HepG2 (cell line): ENCODE measurements around the gene DHX34. TPM values are rescaled to one million over a fixed set of nuclear protein-coding genes. Genes with fewer than 3 reads are reported as not detected.
A peak's percentile ranks its signal among the peaks of the same experiment; 100 is the strongest.

Source experiments
- ATAC-seq: fragments of 200-7000 bp; cut with Tn5 transposase; 3 replicates; pipeline ENCODE4 v1.9.1; 2020; ENCODE audit warnings: mild to moderate bottlenecking, moderate library complexity
- BruUV-seq: library from RNA; stranded (reverse); fragments of 400-500 nt; replicated peaks from 2 replicates; lab custom pipeline; 2021; lab: Mats Ljungman, UMichigan
- CTCF ChIA-PET: fragments of 300-600 bp; formaldehyde crosslinking; extraction: SDS; loops from one replicate; lab custom pipeline; 2021; ENCODE audit warnings: low total read pairs, inconsistent platforms, low intra/inter-chr PET ratio; lab: Yijun Ruan, JAX
- POLR2A ChIA-PET: fragments of 350-600 bp; sonication (Branson Sonifier 250); formaldehyde crosslinking; loops from one replicate; lab custom pipeline; 2020; ENCODE audit warnings: antibody characterized with exemption, inconsistent platforms; lab: Yijun Ruan, JAX
- DNase-seq: peaks from one replicate; pipeline ENCODE4 v3.0.0-alpha.2; 2015; ENCODE audit warnings: low spot score
- FAIRE-seq: peaks from 3 replicates; lab custom pipeline; 2011; peaks lifted over from hg19 to GRCh38; lab: Jason Lieb, UNC
- H2AFZ ChIP-seq: one replicate; pipeline ENCODE4 v1.6.1; 2011; ENCODE audit warnings: low read length, inconsistent platforms
- H3K27ac ChIP-seq: fragments of 300-600 bp; 3 replicates; pipeline ENCODE4 v1.8.0; 2011; ENCODE audit warnings: mixed run types, mild to moderate bottlenecking, mixed read lengths, low read length, inconsistent platforms; ENCODE audit not compliant: insufficient read depth; ENCODE audit errors: extremely low read length
- H3K27me3 ChIP-seq, 2 experiments: fragments of 200-600 bp in 1 of 2; 2 replicates in 1 of 2; 3 replicates in 1 of 2; pipeline versions ENCODE4 v1.6.0 to v1.8.0; 2011; ENCODE audit warnings: low read length in 2 of 2, mild to moderate bottlenecking in 2 of 2, moderate library complexity in 2 of 2, inconsistent platforms in 1 of 2; ENCODE audit not compliant: insufficient read depth in 2 of 2, control insufficient read depth in 1 of 2
- H3K36me3 ChIP-seq, 2 experiments: fragments of 200-600 bp in 1 of 2; replicated peaks in 1 of 2; 2 replicates in 1 of 2; 3 replicates in 1 of 2; pipeline versions ENCODE4 v1.5.1 to v1.8.0; 2011; ENCODE audit warnings: low read length in 2 of 2, inconsistent platforms in 1 of 2; ENCODE audit not compliant: insufficient read depth in 2 of 2, control insufficient read depth in 1 of 2
- H3K4me1 ChIP-seq: 2 replicates; pipeline ENCODE4 v1.5.1; 2012; ENCODE audit warnings: low read length, inconsistent platforms; ENCODE audit not compliant: insufficient read depth
- H3K4me2 ChIP-seq: 2 replicates; pipeline ENCODE4 v1.6.0; 2011; ENCODE audit warnings: low read depth, low read length, inconsistent platforms
- H3K4me3 ChIP-seq, 3 experiments: fragments of 200-600 bp in 1 of 3; sonication (generic), shearing (Covaris generic) in 1 of 3; replicated peaks in 1 of 3; 2 replicates each; pipeline ENCODE4 v1.5.1; 2011 to 2016; ENCODE audit warnings: low read length in 3 of 3, inconsistent platforms in 2 of 3, low read depth in 2 of 3, mild to moderate bottlenecking in 2 of 3, control low read depth in 1 of 3, mixed read lengths in 1 of 3; ENCODE audit not compliant: insufficient read depth in 1 of 3
- H3K79me2 ChIP-seq: one replicate; pipeline ENCODE4 v1.6.1; 2011; ENCODE audit warnings: low read length, inconsistent platforms; ENCODE audit not compliant: insufficient read depth
- H3K9ac ChIP-seq: 2 replicates; pipeline ENCODE4 v1.6.0; 2011; ENCODE audit warnings: mild to moderate bottlenecking, low read depth, low read length, inconsistent platforms; ENCODE audit not compliant: insufficient read depth
- H3K9me3 ChIP-seq: 2 replicates; pipeline ENCODE4 v1.5.1; 2012; ENCODE audit warnings: mild to moderate bottlenecking, low read length
- H4K20me1 ChIP-seq: 2 replicates; pipeline ENCODE4 v1.6.0; 2011; ENCODE audit warnings: inconsistent platforms, mild to moderate bottlenecking, low read length, moderate library complexity; ENCODE audit not compliant: insufficient read depth
- FOXP4 ChIP-seq: sonication (generic); formaldehyde crosslinking; IDR thresholded peaks from 2 replicates; pipeline ENCODE4 v1.4.0; 2020; ENCODE audit warnings: missing genetic modification reagents
- MNT ChIP-seq: fragments of 450-650 bp; IDR thresholded peaks from 2 replicates; pipeline ENCODE4 v1.6.1; 2016
- SIN3B ChIP-seq: fragments of 150-350 bp; IDR thresholded peaks from 2 replicates; pipeline ENCODE4 v1.6.1; 2014; ENCODE audit warnings: low read length
- WGBS: methylation state at CpG from one replicate; pipeline ENCODE4 v1.1.6; 2017; ENCODE audit warnings: low lambda C conversion rate; 5-methylcytosine and 5-hydroxymethylcytosine counted together
- in situ Hi-C: cut with HindIII; loops from 2 replicates; pipeline ENCODE4 v1.10.0; 2017; ENCODE audit warnings: low pct_unique_long_range_greater_than_20kb; ENCODE audit not compliant: extremely low pct_ligation_motif_present
- intact Hi-C: fragments of 100-400 bp; cut with micrococcal nuclease; formaldehyde crosslinking; loops from one replicate; pipeline ENCODE4 v1.10.0; 2022; ENCODE audit not compliant: unreplicated experiment
- polyA plus RNA-seq, 8 experiments: library from polyadenylated mRNA; depleted of rRNA in 3 of 8; stranded (reverse) in 7 of 8; unstranded in 1 of 8; fragments of >200 nt; fragmentation: Illumina TruSeq in 4 of 8; extraction: Trizol in 4 of 8; gene quantifications; 2 replicates each; pipeline versions ENCODE4 v1.2.1 to v1.2.3, GENCODE V29; 2011 to 2016; ENCODE audit warnings: low read depth in 4 of 8, missing spikeins in 1 of 8, mixed read lengths in 1 of 8; ENCODE audit not compliant: insufficient read depth in 1 of 8
- total RNA-seq, 5 experiments: library from RNA; depleted of rRNA; stranded (reverse); fragments of >200 nt; fragmentation: Illumina TruSeq; extraction: Trizol; gene quantifications; 2 replicates each; pipeline ENCODE4 v1.2.3, GENCODE V29; 2016; ENCODE audit warnings: low read depth in 1 of 5

Gene DHX34
- total and polyA plus RNA-seq, 2 of the 13 experiments (the other 11 are each of a cell fraction or from before 2014, with no cell fraction given): 9.2 to 12.0 TPM

GRCh38 chr19:47417746-47418691 lies 68.9 kb downstream of the DHX34 start:
- H4K20me1 ChIP-seq: peaks cover 8% of the 10 kb centered on the region; the same call in 1 of the 2 replicates
- peaks cover 5% of the 10 kb centered on the region; the same call in 1 of the 2 replicates for H3K4me1 ChIP-seq
- H3K27me3 ChIP-seq: peaks cover 14 to 81% of the 10 kb centered on the region in 2 experiments
- FAIRE-seq: no peak
- no peak overlapping the region for H3K27ac ChIP-seq
- in situ Hi-C loops: loop anchor here (10.0 kb wide), 1 partner anchor 123 kb away; no protein-coding TSS in a partner anchor
- H3K9ac ChIP-seq: no peak overlapping the region
- intact Hi-C loops: no loop called here
- POLR2A ChIA-PET: no interaction called here
- H3K36me3 ChIP-seq: no peaks in the 10 kb centered on the region
- no peak overlapping the region for H3K4me2 ChIP-seq
- 21% methylated on average over 25 of the region's 34 CpGs for WGBS
- TF ChIP-seq SIN3B (no peak), FOXP4 (no peak), MNT (peak; percentile 91)
- CTCF ChIA-PET: no interaction called here
- no peak for DNase-seq
- no peak overlapping the region for H3K4me3 ChIP-seq
- no peaks in the 10 kb centered on the region for H3K9me3 ChIP-seq
- ATAC-seq: no peak
- H3K79me2 ChIP-seq: no peaks in the 10 kb centered on the region
- no TSS peak for BruUV-seq
- no peak overlapping the region for H2AFZ ChIP-seq
